Measurements from ENCODE around the gene BMPR2.
"Not testable (repeated sequence)": the region's sequence is repeated elsewhere in the genome, so short reads cannot be mapped to it uniquely, and the experiment has no call there.

GRCh38 chr2:202503276-202503675 is 127.1 kb downstream of the BMPR2 start:
- not testable (repeated sequence) for TF ChIP-seq POLR2AphosphoS5, CTCF (IDR thresholded peaks at IDR 0.05)

Data from sigmoid colon (tissue), 4 donors.